HUES64 (cell line): ENCODE results near the gene TARBP2.

Experiments used
- H3K27ac ChIP-seq: 2 replicates; pipeline ENCODE4 v1.7.0; 2013; ENCODE audit warnings: low read depth, low read length, inconsistent platforms
- H3K27me3 ChIP-seq: 2 replicates; pipeline ENCODE4 v1.6.1; 2013; ENCODE audit warnings: mild to moderate bottlenecking, low read length; ENCODE audit not compliant: insufficient read depth
- H3K36me3 ChIP-seq: 2 replicates; pipeline ENCODE4 v1.6.1; 2013; ENCODE audit warnings: mild to moderate bottlenecking, low read length; ENCODE audit not compliant: insufficient read depth
- H3K4me1 ChIP-seq: 2 replicates; pipeline ENCODE4 v1.6.1; 2013; ENCODE audit warnings: mild to moderate bottlenecking, low read length, moderate library complexity; ENCODE audit not compliant: insufficient read depth
- H3K4me3 ChIP-seq: 2 replicates; pipeline ENCODE4 v1.5.1; 2013; ENCODE audit warnings: mild to moderate bottlenecking, low read length, moderate library complexity
- H3K9ac ChIP-seq: 2 replicates; pipeline ENCODE4 v1.6.1; 2013; ENCODE audit warnings: mild to moderate bottlenecking, low read depth, low read length
- H3K9me3 ChIP-seq: 2 replicates; pipeline ENCODE4 v1.6.1; 2013; ENCODE audit warnings: low read depth, low read length; ENCODE audit not compliant: insufficient read depth
- WGBS: fragments of 150-250, 120-280 bp; methylation state at CpG from one replicate; pipeline ENCODE4 v1.1.7; 2013; ENCODE audit warnings: missing lambda C conversion rate; 5-methylcytosine and 5-hydroxymethylcytosine counted together

TARBP2 gene

GRCh38 chr12:53462935-53463334 lies 38.1 kb upstream of the TARBP2 start:
- Histone ChIP-seq H3K9me3 (no peaks in the 10 kb centered on the region), H3K4me1 (peaks cover 26% of the 10 kb centered on the region; the same call in 1 of the 2 replicates), H3K27me3 (no peaks in the 10 kb centered on the region), H3K36me3 (peaks cover 100% of the 10 kb centered on the region), H3K27ac (no peak overlapping the region), H3K9ac (no peak overlapping the region), H3K4me3 (no peak overlapping the region)
- WGBS, result 96% methylated on average over 3 of the region's 3 CpGs

- Histone ChIP-seq H3K9ac (no peak overlapping the region), H3K4me3 (no peak overlapping the region), H3K9me3 (no peaks in the 10 kb centered on the region), H3K27me3 (no peaks in the 10 kb centered on the region), H3K36me3 (peaks cover 100% of the 10 kb centered on the region), H3K27ac (peak overlapping the region; percentile 32; the same call in 1 of the 2 replicates), H3K4me1 (peaks cover 26% of the 10 kb centered on the region; the same call in 1 of the 2 replicates)
- 74% methylated on average over 5 of the region's 5 CpGs for WGBS
Measured at GRCh38 chr12:53463802-53464560, 37.1 kb upstream of the TARBP2 start.

- peaks cover 100% of the 10 kb centered on the region for H3K36me3 ChIP-seq
- 93% methylated on average over 11 of the region's 11 CpGs for WGBS
- H3K4me1 ChIP-seq, result peaks cover 26% of the 10 kb centered on the region; the same call in 1 of the 2 replicates
- peak overlapping the region; percentile 47 for H3K27ac ChIP-seq
- no peak overlapping the region for H3K4me3 ChIP-seq
- no peaks in the 10 kb centered on the region for H3K27me3 ChIP-seq
- no peaks in the 10 kb centered on the region for H3K9me3 ChIP-seq
- no peak overlapping the region for H3K9ac ChIP-seq
Measured at GRCh38 chr12:53464685-53465418, 36.2 kb upstream of the TARBP2 start.

GRCh38 chr12:53465679-53466078 lies 35.4 kb upstream of the TARBP2 start:
- Histone ChIP-seq H3K27ac (no peak overlapping the region), H3K9ac (no peak overlapping the region), H3K27me3 (no peaks in the 10 kb centered on the region), H3K9me3 (no peaks in the 10 kb centered on the region), H3K36me3 (peaks cover 100% of the 10 kb centered on the region), H3K4me1 (peaks cover 18% of the 10 kb centered on the region; the same call in 1 of the 2 replicates), H3K4me3 (no peak overlapping the region)
- 82% methylated on average over 2 of the region's 2 CpGs for WGBS

GRCh38 chr12:53466640-53467039 lies 34.4 kb upstream of the TARBP2 start:
- H3K4me1 ChIP-seq, result peaks cover 13% of the 10 kb centered on the region; the same call in 1 of the 2 replicates
- H3K36me3 ChIP-seq, result peaks cover 100% of the 10 kb centered on the region
- H3K27ac ChIP-seq, result no peak overlapping the region

GRCh38 chr12:53467082-53467481 lies 34.0 kb upstream of the TARBP2 start:
- Histone ChIP-seq H3K27ac (no peak overlapping the region), H3K4me1 (peaks cover 13% of the 10 kb centered on the region; the same call in 1 of the 2 replicates), H3K9me3 (no peaks in the 10 kb centered on the region), H3K36me3 (peaks cover 100% of the 10 kb centered on the region), H3K27me3 (no peaks in the 10 kb centered on the region), H3K4me3 (no peak overlapping the region), H3K9ac (no peak overlapping the region)
- WGBS, result 95% methylated on average over 5 of the region's 5 CpGs

More at GRCh38 chr12:53466640-53467039, 34.4 kb upstream of the TARBP2 start:
- Histone ChIP-seq H3K27me3 (no peaks in the 10 kb centered on the region), H3K9ac (no peak overlapping the region), H3K4me3 (no peak overlapping the region), H3K9me3 (no peaks in the 10 kb centered on the region)
- WGBS, result 97% methylated on average over 4 of the region's 4 CpGs

- peaks cover 6% of the 10 kb centered on the region; the same call in 1 of the 2 replicates for H3K4me1 ChIP-seq
- H3K27me3 ChIP-seq, result no peaks in the 10 kb centered on the region
- no peak overlapping the region for H3K9ac ChIP-seq
- H3K36me3 ChIP-seq, result peaks cover 100% of the 10 kb centered on the region
- H3K4me3 ChIP-seq, result no peak overlapping the region
- 92% methylated on average over 2 of the region's 2 CpGs for WGBS
- H3K9me3 ChIP-seq, result no peaks in the 10 kb centered on the region
- no peak overlapping the region for H3K27ac ChIP-seq
Measured at GRCh38 chr12:53467880-53468279, 33.2 kb upstream of the TARBP2 start.

GRCh38 chr12:53468282-53468681 lies 32.8 kb upstream of the TARBP2 start:
- Histone ChIP-seq H3K27me3 (no peaks in the 10 kb centered on the region), H3K36me3 (peaks cover 100% of the 10 kb centered on the region), H3K27ac (no peak overlapping the region), H3K9me3 (no peaks in the 10 kb centered on the region), H3K9ac (no peak overlapping the region), H3K4me1 (peaks cover 6% of the 10 kb centered on the region; the same call in 1 of the 2 replicates), H3K4me3 (no peak overlapping the region)
- 90% methylated on average over 1 of the region's 1 CpG for WGBS

- Histone ChIP-seq H3K9ac (no peak overlapping the region), H3K36me3 (peaks cover 100% of the 10 kb centered on the region), H3K4me1 (peaks cover 6% of the 10 kb centered on the region; the same call in 1 of the 2 replicates), H3K27ac (no peak overlapping the region), H3K27me3 (no peaks in the 10 kb centered on the region), H3K9me3 (no peaks in the 10 kb centered on the region), H3K4me3 (no peak overlapping the region)
- WGBS, result no CpG with 5 or more reads among the region's 1 CpG
Measured at GRCh38 chr12:53472056-53472582, 29.0 kb upstream of the TARBP2 start.

GRCh38 chr12:53474077-53474476 lies 27.0 kb upstream of the TARBP2 start:
- Histone ChIP-seq H3K27me3 (no peaks in the 10 kb centered on the region), H3K9me3 (no peaks in the 10 kb centered on the region), H3K9ac (no peak overlapping the region), H3K27ac (no peak overlapping the region), H3K4me1 (peaks cover 6% of the 10 kb centered on the region; the same call in 1 of the 2 replicates), H3K36me3 (peaks cover 99% of the 10 kb centered on the region), H3K4me3 (no peak overlapping the region)
- 100% methylated on average over 2 of the region's 2 CpGs for WGBS

- WGBS, result 92% methylated on average over 13 of the region's 13 CpGs
- no peak overlapping the region for H3K4me3 ChIP-seq
- no peaks in the 10 kb centered on the region for H3K27me3 ChIP-seq
- no peak overlapping the region for H3K9ac ChIP-seq
- peaks cover 99% of the 10 kb centered on the region for H3K36me3 ChIP-seq
- no peak overlapping the region for H3K27ac ChIP-seq
- H3K9me3 ChIP-seq, result no peaks in the 10 kb centered on the region
- peaks cover 10% of the 10 kb centered on the region; the same call in 1 of the 2 replicates for H3K4me1 ChIP-seq
Measured at GRCh38 chr12:53474819-53475218, 26.3 kb upstream of the TARBP2 start.
